ENCODE data around the gene RRH.

- no peak for TF ChIP-seq CTCF (IDR thresholded peaks at IDR 0.05)
- TF ChIP-seq ZFX (IDR thresholded peaks at IDR 0.05; ENCODE audit: borderline replicate concordance) = no peak
These were observed 18.8 kb downstream of the RRH start for GRCh38 chr4:109846395-109847098.
